Activated T-helper 1 cell treated with Interleukin-2 at 50 U/mL for 16 hours (primary cell): ENCODE data around the gene RAD51.

Experiments
- DNase-seq: peaks from one replicate; pipeline ENCODE4 v3.0.0-alpha.2; 2020; ENCODE audit warnings: low read depth

The RAD51 gene

DNA sequence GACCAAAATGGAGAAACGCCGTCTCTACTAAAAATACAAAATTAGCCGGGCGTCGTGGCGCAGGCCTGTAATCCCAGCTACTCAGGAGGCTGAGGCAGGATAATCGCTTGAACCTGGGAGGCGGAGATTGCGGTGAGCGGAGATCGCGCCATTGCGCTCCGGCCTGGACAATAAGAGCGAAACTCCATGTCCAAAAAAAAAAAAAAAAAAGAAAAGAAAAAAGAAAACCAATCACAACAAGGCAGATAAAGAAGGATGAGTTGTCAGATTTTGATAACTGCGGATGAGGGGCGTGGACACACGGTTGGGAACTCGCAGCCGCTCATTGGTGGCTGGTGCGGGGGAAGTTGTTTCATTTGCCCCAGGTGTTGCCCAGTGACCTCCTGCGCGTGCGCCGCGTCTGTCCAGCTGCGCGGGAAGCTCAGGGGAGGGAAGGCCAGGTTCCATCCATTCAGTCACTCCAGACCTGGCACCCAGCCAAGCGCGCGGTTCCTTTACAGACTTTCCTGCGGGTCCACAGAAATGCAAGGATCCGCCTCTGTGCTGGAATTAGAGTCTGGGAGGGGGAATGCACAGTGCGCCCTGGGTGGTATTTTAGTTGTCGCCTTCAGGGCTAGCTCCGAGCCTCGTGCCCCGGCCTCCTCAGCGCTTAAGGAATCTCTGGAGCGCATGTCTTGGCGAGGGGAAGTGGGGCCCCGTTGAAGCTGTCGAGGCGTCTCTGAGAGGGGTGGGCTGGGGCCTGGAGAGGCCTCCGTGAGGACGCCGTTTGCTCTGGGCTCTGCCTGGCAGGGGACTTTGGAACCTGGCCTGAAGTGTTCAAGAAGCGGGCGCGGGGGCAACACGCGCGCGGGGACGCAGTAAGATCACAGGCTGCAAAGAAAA lies 68.2 kb downstream of the RAD51 start:
- peak; percentile 15 for DNase-seq

GRCh38 chr15:40763801-40764628 lies 69.0 kb downstream of the RAD51 start, which contains the start of gene GCHFR:
TSS of gene GCHFR (plus strand) at chr15:40764068. CDS start at chr15:40764181, 113 bp downstream.
- peak; percentile 66 for DNase-seq

DNA sequence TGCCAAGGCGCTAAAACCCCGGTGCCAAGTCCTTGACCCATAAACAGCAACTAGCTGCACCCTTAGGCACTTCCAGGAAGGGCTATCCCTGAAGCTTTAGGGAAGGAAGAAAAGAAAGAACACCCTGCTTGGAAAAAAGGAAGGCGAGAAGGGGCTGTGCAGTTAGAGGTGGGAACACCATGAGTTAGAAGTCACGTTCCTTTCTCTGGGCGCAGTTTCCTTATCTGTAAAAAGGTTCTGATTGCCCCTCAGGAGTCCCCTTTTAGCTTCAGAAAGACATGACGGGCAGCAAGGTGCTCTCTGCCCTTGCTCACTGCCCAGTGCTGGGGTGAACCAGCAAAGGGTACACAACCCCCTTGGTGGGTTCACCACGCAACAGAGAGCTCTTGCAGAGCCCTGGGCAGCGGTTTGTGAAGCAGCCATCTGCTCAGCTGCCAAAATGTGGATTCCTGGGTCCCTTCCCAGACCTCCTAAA lies 69.7 kb downstream of the RAD51 start:
- DNase-seq: no peak

DNA sequence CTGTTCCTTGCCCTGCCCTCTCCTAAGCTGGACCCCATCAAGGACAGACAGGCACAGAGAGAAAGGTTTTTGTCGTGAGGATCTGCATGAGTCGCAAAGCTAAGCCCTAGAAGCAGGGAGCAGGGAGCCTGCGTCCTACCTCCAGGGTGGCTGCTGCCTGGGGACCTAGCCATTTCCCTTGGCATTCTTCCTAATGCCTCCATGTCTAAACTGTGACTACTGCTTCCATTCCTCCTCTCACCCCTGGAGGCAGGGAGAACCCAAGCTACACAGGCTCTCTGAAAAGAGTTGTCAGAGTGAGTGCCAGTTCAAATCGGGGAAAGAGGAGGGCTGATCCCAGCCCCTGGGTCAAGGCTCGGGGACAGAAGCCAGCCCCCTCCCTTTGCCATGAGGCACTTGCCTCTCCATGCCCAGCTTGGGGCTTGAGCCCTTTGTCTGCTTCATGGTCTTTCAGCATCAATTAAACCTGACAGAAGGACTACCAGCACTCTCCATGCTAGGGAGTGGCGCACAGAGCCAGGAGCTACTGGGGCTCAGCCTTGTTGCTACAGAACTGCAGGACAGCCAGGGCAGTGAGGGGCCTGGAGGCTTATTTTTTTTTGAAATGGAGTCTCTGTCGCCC lies 71.3 kb downstream of the RAD51 start:
- DNase-seq: no peak

GRCh38 chr15:40766906-40767837 lies 72.2 kb downstream of the RAD51 start:
- DNase-seq: no peak

GRCh38 chr15:40767838-40768500 lies 73.0 kb downstream of the RAD51 start:
- no peak for DNase-seq

- no peak for DNase-seq
These were observed 73.7 kb downstream of the RAD51 start for GRCh38 chr15:40768521-40769273.

- DNase-seq: no peak
These were observed 74.5 kb downstream of the RAD51 start, which contains the start of gene C15orf62 for GRCh38 chr15:40769274-40770146. TSS of gene C15orf62 (plus strand) at chr15:40769980. CDS start at chr15:40770496, 516 bp downstream.

- DNase-seq: no peak
These were observed 75.3 kb downstream of the RAD51 start for GRCh38 chr15:40770147-40770721.

GRCh38 chr15:40771242-40771641 lies 76.3 kb downstream of the RAD51 start:
- DNase-seq: no peak

GRCh38 chr15:40772014-40772413 lies 77.0 kb downstream of the RAD51 start:
- no peak for DNase-seq

- DNase-seq: no peak
These were observed 78.5 kb downstream of the RAD51 start for GRCh38 chr15:40773496-40773895.

DNA sequence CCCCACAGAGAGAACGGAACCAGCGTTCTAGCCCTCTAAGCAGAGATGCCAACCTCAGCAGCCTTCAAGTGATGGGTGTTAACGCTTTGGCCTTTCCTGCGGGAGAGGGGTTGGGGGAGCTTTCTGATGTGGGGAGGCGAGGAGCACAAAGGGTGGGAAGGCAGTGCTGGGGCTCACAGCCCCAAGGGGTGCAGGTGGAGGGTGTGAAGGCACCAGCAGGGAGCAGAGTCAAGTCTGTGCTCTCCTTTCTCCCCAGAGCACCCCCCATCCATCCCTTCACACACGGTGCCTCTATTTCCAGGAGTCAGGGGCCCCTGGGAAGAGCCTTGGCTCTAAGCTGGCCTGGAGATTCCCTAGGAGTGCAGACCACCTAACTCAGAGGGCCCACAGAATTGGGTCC lies 78.9 kb downstream of the RAD51 start:
- no peak for DNase-seq

DNA sequence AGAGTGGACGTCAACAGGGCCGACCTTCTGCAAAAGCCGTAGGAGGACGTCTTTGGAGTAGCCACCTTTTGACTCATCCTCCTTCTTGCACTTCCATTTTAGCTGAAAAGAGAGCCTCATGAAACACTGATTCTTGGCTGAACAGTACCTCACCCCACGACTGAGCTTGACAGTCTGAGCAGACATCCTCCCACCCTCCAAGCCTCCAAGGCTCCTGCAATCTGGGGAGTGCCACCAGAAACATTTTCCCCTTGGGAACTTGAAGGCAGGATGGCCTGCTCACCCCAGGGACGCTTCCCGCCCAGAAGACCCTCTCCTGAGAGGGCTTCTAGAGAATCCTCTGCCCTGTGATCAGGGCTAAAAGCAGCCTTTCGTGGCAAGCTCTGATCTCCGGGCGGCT lies 80.0 kb downstream of the RAD51 start:
- DNase-seq: no peak

DNA sequence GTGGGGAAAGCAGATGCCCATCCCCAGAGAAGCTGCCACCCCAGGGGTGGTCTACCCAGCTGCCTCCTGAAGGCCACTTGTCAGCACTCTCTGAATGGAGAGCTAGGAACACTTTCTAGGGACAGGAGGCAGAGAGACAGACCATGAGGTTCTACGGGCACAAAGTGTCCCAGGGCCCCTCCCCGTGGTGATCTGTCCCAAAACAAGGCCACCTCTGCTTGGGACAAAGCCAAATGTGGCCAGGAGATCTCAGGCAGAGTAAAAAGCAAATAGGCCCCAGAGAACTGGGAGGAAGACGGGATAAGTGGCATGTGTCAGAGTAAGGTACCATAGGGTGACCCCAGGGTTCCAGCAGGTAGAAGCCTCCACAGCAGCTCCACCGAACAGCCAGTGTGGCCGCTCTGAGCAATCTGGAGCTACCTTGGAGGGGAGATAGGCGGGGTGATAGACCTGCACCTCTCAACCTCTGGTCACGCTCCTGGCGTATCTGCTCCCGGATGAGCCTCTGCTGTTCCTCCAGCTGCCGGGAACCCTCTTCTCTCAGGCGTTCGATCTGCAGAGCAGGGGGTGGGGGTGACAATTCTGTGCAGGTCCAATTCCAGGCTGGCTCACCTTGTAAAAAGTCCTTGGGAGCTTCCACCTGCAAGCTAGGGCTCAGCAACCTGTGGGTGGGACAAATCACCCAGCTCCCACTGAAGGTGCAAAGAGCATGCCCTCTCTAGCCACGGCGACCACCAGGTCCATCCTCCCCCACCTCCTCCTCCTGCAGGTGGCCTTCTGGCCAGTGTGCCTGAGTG lies 81.0 kb downstream of the RAD51 start:
- DNase-seq: no peak

GRCh38 chr15:40776537-40777141 lies 81.7 kb downstream of the RAD51 start:
- DNase-seq: no peak
